GM12878 (cell line): ENCODE results near the gene LAMB4. TPM values are rescaled to one million over a fixed set of nuclear protein-coding genes. Genes with fewer than 3 reads are reported as not detected.

ENCODE experiments used
- ATAC-seq: fragments of 200-7000 bp; cut with Tn5 transposase; 3 replicates; pipeline ENCODE4 v1.9.1; 2020; ENCODE audit warnings: mild to moderate bottlenecking, moderate library complexity
- BruUV-seq: library from RNA; stranded (reverse); fragments of 400-500 nt; replicated peaks from 2 replicates; lab custom pipeline; 2021; lab: Mats Ljungman, UMichigan
- CTCF ChIA-PET: fragments of 300-600 bp; sonication (Branson Sonifier 250); formaldehyde crosslinking; extraction: SDS; loops from one replicate; lab custom pipeline; 2021; ENCODE audit warnings: inconsistent platforms; lab: Yijun Ruan, JAX
- POLR2A ChIA-PET: fragments of 350-600 bp; formaldehyde crosslinking; extraction: SDS; loops from one replicate; lab custom pipeline; 2021; ENCODE audit warnings: inconsistent platforms; lab: Charles Lee
- RAD21 ChIA-PET: fragments of 300-600 bp; sonication (Branson Sonifier 250); formaldehyde crosslinking; loops from one replicate; lab custom pipeline; 2023; ENCODE audit warnings: antibody characterized with exemption; ENCODE audit not compliant: unreplicated experiment; lab: Charles Lee
- SMC1A ChIA-PET: fragments of 300-600 bp; sonication (Branson Sonifier 250); formaldehyde crosslinking; loops from one replicate; lab custom pipeline; 2023; ENCODE audit not compliant: unreplicated experiment, uncharacterized antibody; lab: Charles Lee
- DNase-seq: peaks from one replicate; pipeline ENCODE4 v3.0.0-alpha.2; 2011; ENCODE audit warnings: low read depth, low spot score
- FAIRE-seq: peaks from 3 replicates; lab custom pipeline; 2011; peaks lifted over from hg19 to GRCh38; lab: Jason Lieb, UNC
- H2AFZ ChIP-seq: 2 replicates; pipeline ENCODE4 v1.6.0; 2011; ENCODE audit warnings: low read depth, low read length, control low read depth; ENCODE audit not compliant: control insufficient read depth
- H3K27ac ChIP-seq: 2 replicates; pipeline ENCODE4 v1.5.1; 2011; ENCODE audit warnings: control low read depth; ENCODE audit not compliant: control insufficient read depth, insufficient read depth
- H3K27me3 ChIP-seq, 2 experiments: replicated peaks in 1 of 2; 2 replicates each; pipeline versions ENCODE4 v1.6.0 to v1.6.1; 2011; ENCODE audit warnings: low read length in 1 of 2; ENCODE audit not compliant: control insufficient read depth in 2 of 2, insufficient read depth in 2 of 2
- H3K36me3 ChIP-seq, 2 experiments: 2 replicates each; pipeline ENCODE4 v1.5.1; 2011; ENCODE audit warnings: low read length in 1 of 2; ENCODE audit not compliant: control insufficient read depth in 2 of 2, insufficient read depth in 2 of 2
- H3K4me1 ChIP-seq: 2 replicates; pipeline ENCODE4 v1.6.1; 2011; ENCODE audit warnings: mild to moderate bottlenecking, low read length, moderate library complexity, mixed read lengths; ENCODE audit not compliant: control insufficient read depth, insufficient read depth
- H3K4me2 ChIP-seq: 2 replicates; pipeline ENCODE4 v1.6.0; 2011; ENCODE audit warnings: control low read depth; ENCODE audit not compliant: control insufficient read depth, insufficient read depth
- H3K4me3 ChIP-seq: fragments of 200-600 bp; sonication (generic); 2 replicates; pipeline ENCODE4 v1.5.1; 2016
- H3K79me2 ChIP-seq: 2 replicates; pipeline ENCODE4 v1.6.0; 2011; ENCODE audit warnings: low read length; ENCODE audit not compliant: control insufficient read depth, insufficient read depth
- H3K9ac ChIP-seq: 2 replicates; pipeline ENCODE4 v1.8.0; 2011; ENCODE audit warnings: low read length, control low read depth, mixed read lengths; ENCODE audit not compliant: control insufficient read depth, insufficient read depth
- H3K9me3 ChIP-seq: replicated peaks from 3 replicates; pipeline ENCODE4 v1.5.1; 2011; ENCODE audit warnings: mild to moderate bottlenecking, low read length; ENCODE audit not compliant: control insufficient read depth, insufficient read depth
- H4K20me1 ChIP-seq: 2 replicates; pipeline ENCODE4 v1.6.0; 2011; ENCODE audit not compliant: control insufficient read depth, insufficient read depth
- DPF2 ChIP-seq: fragments of 450-650 bp; IDR thresholded peaks from 2 replicates; pipeline ENCODE4 v1.6.1; 2017; ENCODE audit warnings: mild to moderate bottlenecking
- E2F4 ChIP-seq: IDR thresholded peaks from 2 replicates; pipeline ENCODE4 v1.6.1; 2012; ENCODE audit warnings: low read depth, low read length, improper control_type of control experiment
- EP300 ChIP-seq, 2 experiments: fragments of 150-350 bp in 1 of 2; IDR thresholded peaks; 2 replicates each; pipeline ENCODE4 v1.6.1; 2011 to 2012; ENCODE audit warnings: low read depth in 2 of 2, low read length in 2 of 2, borderline replicate concordance in 1 of 2, improper control_type of control experiment in 1 of 2, inconsistent platforms in 1 of 2; ENCODE audit not compliant: control insufficient read depth in 1 of 2
- ETV6 ChIP-seq, 2 experiments: fragments of 450-650 bp in 1 of 2; IDR thresholded peaks in 1 of 2; conservative IDR thresholded peaks in 1 of 2; 2 replicates each; pipeline ENCODE4 v1.6.1; 2014; ENCODE audit warnings: antibody characterized with exemption in 1 of 2, borderline replicate concordance in 1 of 2, low read depth in 1 of 2, mild to moderate bottlenecking in 1 of 2, moderate library complexity in 1 of 2
- FOS ChIP-seq: IDR thresholded peaks from 3 replicates; pipeline ENCODE4 v1.6.1; 2011; ENCODE audit warnings: borderline replicate concordance; ENCODE audit not compliant: insufficient read length; ENCODE audit errors: extremely low read depth
- GABPA ChIP-seq: IDR thresholded peaks from 2 replicates; pipeline ENCODE4 v1.6.1; 2014; ENCODE audit warnings: antibody characterized with exemption, low read depth, mild to moderate bottlenecking, inconsistent platforms
- JUND ChIP-seq: IDR thresholded peaks from 2 replicates; pipeline ENCODE4 v1.6.1; 2012; ENCODE audit warnings: low read depth, mild to moderate bottlenecking, low read length, improper control_type of control experiment, moderate library complexity
- KLF5 ChIP-seq: fragments of 450-650 bp; IDR thresholded peaks from 2 replicates; pipeline ENCODE4 v1.6.1; 2014; ENCODE audit warnings: mild to moderate bottlenecking; ENCODE audit not compliant: partially characterized antibody
- MEF2A ChIP-seq: IDR thresholded peaks from 2 replicates; pipeline ENCODE4 v1.6.1; 2011; ENCODE audit warnings: low read depth, mild to moderate bottlenecking, low read length, moderate library complexity; ENCODE audit not compliant: insufficient read depth
- MYB ChIP-seq: fragments of 150-350 bp; IDR thresholded peaks from 2 replicates; pipeline ENCODE4 v1.6.1; 2014; ENCODE audit warnings: mild to moderate bottlenecking, low read depth, low read length, borderline replicate concordance
- NFIC ChIP-seq: IDR thresholded peaks from 2 replicates; pipeline ENCODE4 v1.6.1; 2012; ENCODE audit warnings: low read depth, mild to moderate bottlenecking, inconsistent platforms, low read length, moderate library complexity
- NFXL1 ChIP-seq: fragments of 450-650 bp; IDR thresholded peaks from 2 replicates; pipeline ENCODE4 v1.6.1; 2017; ENCODE audit warnings: antibody characterized with exemption, mild to moderate bottlenecking, borderline replicate concordance
- NRF1 ChIP-seq: conservative IDR thresholded peaks from 2 replicates; pipeline ENCODE4 v1.6.1; 2011; ENCODE audit warnings: mild to moderate bottlenecking, low read depth, low read length, improper control_type of control experiment
- RAD51 ChIP-seq: fragments of 450-650 bp; IDR thresholded peaks from 2 replicates; pipeline ENCODE4 v1.6.1; 2016; ENCODE audit warnings: moderate library complexity, mild to moderate bottlenecking, inconsistent platforms
- RBBP5 ChIP-seq: fragments of 200-600 bp; sonication (generic); conservative IDR thresholded peaks from 2 replicates; pipeline ENCODE4 v1.6.1; 2016
- SKIL ChIP-seq: fragments of 450-650 bp; IDR thresholded peaks from 2 replicates; pipeline ENCODE4 v1.6.1; 2017; ENCODE audit warnings: mild to moderate bottlenecking, low read depth, inconsistent platforms; ENCODE audit not compliant: poor library complexity, severe bottlenecking
- STAT1 ChIP-seq: fragments of 450-650 bp; conservative IDR thresholded peaks from 2 replicates; pipeline ENCODE4 v1.6.1; 2014; ENCODE audit warnings: antibody characterized with exemption, mild to moderate bottlenecking
- TBL1XR1 ChIP-seq: IDR thresholded peaks from 2 replicates; pipeline ENCODE4 v1.6.1; 2012; ENCODE audit warnings: low read depth, low read length, improper control_type of control experiment
- TCF3 ChIP-seq: IDR thresholded peaks from 2 replicates; pipeline ENCODE4 v1.6.1; 2012; ENCODE audit warnings: low read depth, mild to moderate bottlenecking, low read length, borderline replicate concordance; ENCODE audit not compliant: insufficient read depth
- ZBED1 ChIP-seq: IDR thresholded peaks from 2 replicates; pipeline ENCODE4 v1.6.1; 2016; ENCODE audit warnings: borderline replicate concordance
- ZNF24 ChIP-seq: fragments of 450-650 bp; IDR thresholded peaks from 2 replicates; pipeline ENCODE4 v1.6.1; 2017; ENCODE audit warnings: antibody characterized with exemption, mild to moderate bottlenecking
- WGBS: methylation state at CpG from one replicate; pipeline ENCODE4 v1.1.6; 2016; ENCODE audit warnings: low lambda C conversion rate; ENCODE audit not compliant: insufficient replicate concordance, insufficient coverage; ENCODE audit errors: missing lambda C conversion rate; 5-methylcytosine and 5-hydroxymethylcytosine counted together
- in situ Hi-C: fragments of 300-500 bp; cut with MboI; formaldehyde crosslinking; loops from 9 replicates; pipeline ENCODE4 v1.14.3; 2018; ENCODE audit warnings: mixed read lengths
- intact Hi-C: fragments of 100-400 bp; cut with micrococcal nuclease; formaldehyde crosslinking; loops from one replicate; pipeline ENCODE4 v1.14.2; 2022; ENCODE audit not compliant: unreplicated experiment
- polyA plus RNA-seq, 11 experiments: library from polyadenylated mRNA; depleted of rRNA in 4 of 11; unstranded in 6 of 11; stranded (reverse) in 5 of 11; fragments of >200 nt; fragmentation: Nextera tagmentation in 4 of 11; fragmentation: Illumina TruSeq in 1 of 11; extraction: Ambion mirVana in 4 of 11; extraction: Trizol in 1 of 11; gene quantifications; 1 replicate in 1 of 11; 2 replicates in 10 of 11; pipeline versions ENCODE4 v1.2.1 to v1.2.3, GENCODE V29; 2011 to 2016; ENCODE audit warnings: inconsistent platforms in 2 of 11, missing spikeins in 2 of 11, low read depth in 1 of 11
- total RNA-seq, 4 experiments: library from RNA; depleted of rRNA in 3 of 4; stranded (reverse); fragments of >200 nt in 3 of 4; fragmentation: Illumina TruSeq in 1 of 4; extraction: Trizol in 1 of 4; gene quantifications; 2 replicates each; pipeline versions ENCODE4 v1.2.1 to v1.2.3, GENCODE V29; 2013 to 2021

Gene LAMB4
- total and polyA plus RNA-seq, 10 of the 15 experiments (the other 5 are each of a cell fraction or from before 2014, with no cell fraction given) = 0.04 to 0.06 TPM; not detected in 8

DNA sequence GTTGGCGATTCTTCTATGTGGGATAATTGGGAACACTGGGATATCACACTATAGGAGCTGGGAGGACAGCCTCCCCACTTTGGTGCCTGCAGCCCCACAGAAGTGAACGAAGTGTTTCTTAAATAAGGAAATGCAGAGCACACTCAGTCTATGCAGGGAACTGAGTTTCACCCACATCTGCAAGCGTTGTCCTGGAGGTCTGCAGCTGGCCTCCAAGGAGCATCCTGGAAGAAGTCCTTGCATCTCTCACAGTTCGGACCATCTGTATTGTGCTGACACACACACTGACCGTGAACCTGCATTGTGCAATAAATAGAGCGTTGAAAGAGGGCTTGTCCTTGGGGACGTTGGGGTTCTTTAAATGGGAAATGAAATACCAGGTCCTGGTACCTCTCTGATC, 25.8 kb downstream of the LAMB4 start (continued):
- TF ChIP-seq ETV6 (conservative IDR thresholded peaks at IDR 0.05 in 1 of 2, IDR thresholded peaks at IDR 0.05 in 1 of 2; ENCODE audit: borderline replicate concordance in 1 of 2, low read depth in 1 of 2) (no peak), EP300 (IDR thresholded peaks at IDR 0.05; ENCODE audit: borderline replicate concordance in 1 of 2, control insufficient read depth in 1 of 2, low read depth in 2 of 2, low read length in 2 of 2) (no peak), TCF3 (no peak), RBBP5 (no peak), MYB (no peak), NRF1 (no peak), NFIC (no peak), E2F4 (no peak)

DNA sequence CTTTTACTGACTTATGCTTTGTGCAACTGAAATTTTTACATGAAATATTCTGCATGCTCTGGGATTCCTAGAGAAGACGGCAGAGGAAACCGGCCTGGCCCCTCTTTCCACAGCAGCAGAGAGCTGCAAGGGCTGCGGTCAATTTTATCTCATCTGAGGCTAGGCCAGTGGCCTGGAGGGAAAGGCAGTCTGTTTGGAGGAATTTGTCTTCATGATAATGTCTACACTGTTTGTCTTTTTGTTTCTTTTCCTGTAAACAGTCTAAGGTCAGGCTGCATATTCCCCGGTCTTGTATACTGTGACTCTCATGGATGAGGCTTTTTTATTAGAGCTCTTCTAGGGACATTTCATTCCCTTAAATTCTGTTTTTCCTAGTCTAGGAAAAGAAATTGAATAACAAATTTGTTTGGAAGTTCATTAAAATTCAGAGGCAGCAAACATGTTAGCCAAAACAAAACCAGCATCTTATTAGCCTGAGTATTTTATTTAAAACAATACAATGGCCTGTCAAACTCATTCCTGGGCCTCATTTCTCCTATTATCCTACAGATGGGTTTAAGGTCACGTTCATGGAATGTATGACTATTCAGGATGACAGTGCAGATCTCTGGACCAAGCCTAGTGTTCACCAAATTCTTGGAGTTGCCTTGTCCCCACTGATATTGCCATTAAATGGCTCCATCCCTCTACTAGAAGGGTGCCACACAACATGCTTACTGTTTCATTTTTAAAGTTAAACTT, 26.4 kb downstream of the LAMB4 start:
- Histone ChIP-seq H3K36me3 (no peaks in the 10 kb centered on the region), H3K9ac (no peak overlapping the region), H3K4me1 (no peaks in the 10 kb centered on the region), H2AFZ (no peak overlapping the region), H3K27ac (no peak overlapping the region), H3K4me3 (no peak overlapping the region), H3K9me3 (no peaks in the 10 kb centered on the region), H3K4me2 (no peak overlapping the region), H4K20me1 (no peaks in the 10 kb centered on the region), H3K79me2 (no peaks in the 10 kb centered on the region), H3K27me3 (peaks cover 0 to 1% of the 10 kb centered on the region in 2 experiments; a peak in 2 of 4 replicates)
- in situ Hi-C loops (no loop called here), intact Hi-C loops (no loop called here)
- ATAC-seq (no peak), DNase-seq (no peak), FAIRE-seq (no peak)
- BruUV-seq = no TSS peak
- RAD21 ChIA-PET = no interaction called here
- SMC1A ChIA-PET = interaction anchor here (0.8 kb wide), 1 partner anchor 77 kb away, joined by 3 read pairs; no protein-coding TSS in a partner anchor
- 65% methylated on average over 5 of the region's 5 CpGs for WGBS
- CTCF ChIA-PET = interaction anchor here (0.6 to 11.0 kb wide), 3 partner anchors 8 to 1425 kb away, joined by 3 to 254 read pairs (median 3); no protein-coding TSS in a partner anchor
- POLR2A ChIA-PET = no interaction called here
- no peak for TF ChIP-seq RAD51
- TF ChIP-seq ZNF24 = no peak
- no peak for TF ChIP-seq MEF2A
- no peak for TF ChIP-seq TBL1XR1
- no peak for TF ChIP-seq DPF2
- no peak for TF ChIP-seq JUND
- TF ChIP-seq FOS = no peak
- TF ChIP-seq ZBED1 = no peak
- no peak for TF ChIP-seq SKIL
- no peak for TF ChIP-seq STAT1
- TF ChIP-seq KLF5 = no peak
- TF ChIP-seq NFXL1 = no peak
- no peak for TF ChIP-seq GABPA
- no peak for TF ChIP-seq TCF3
